DOHH2 (cell line): ENCODE measurements around the gene MUC5AC.

Source experiments
- H3F3A ChIP-seq: fragments of 200-600 bp; sonication (generic), shearing (Covaris generic); 2 replicates; pipeline ENCODE4 v1.6.0; 2016; ENCODE audit warnings: antibody characterized with exemption, mild to moderate bottlenecking; ENCODE audit not compliant: control insufficient read depth, insufficient read depth
- H3K27ac ChIP-seq: fragments of 200-600 bp; sonication (generic); 2 replicates; pipeline ENCODE4 v1.5.1; 2014; ENCODE audit warnings: low read depth, mild to moderate bottlenecking, low read length, moderate library complexity
- H3K27me3 ChIP-seq: fragments of 200-600 bp; sonication (generic); 2 replicates; pipeline ENCODE4 v1.6.1; 2014; ENCODE audit warnings: mild to moderate bottlenecking, low read length, mixed read lengths; ENCODE audit not compliant: control insufficient read depth
- H3K36me3 ChIP-seq: fragments of 200-600 bp; sonication (generic); 2 replicates; pipeline ENCODE4 v1.6.1; 2014; ENCODE audit warnings: mild to moderate bottlenecking, low read length, moderate library complexity, mixed read lengths; ENCODE audit not compliant: control insufficient read depth
- H3K4me1 ChIP-seq: fragments of 200-600 bp; sonication (generic); 2 replicates; pipeline ENCODE4 v1.6.1; 2014; ENCODE audit warnings: mild to moderate bottlenecking, low read length, mixed read lengths; ENCODE audit not compliant: control insufficient read depth
- H3K4me2 ChIP-seq: fragments of 200-600 bp; sonication (generic); 2 replicates; pipeline ENCODE4 v1.6.0; 2014; ENCODE audit warnings: mild to moderate bottlenecking, low read length, moderate library complexity
- H3K4me3 ChIP-seq: fragments of 200-600 bp; sonication (generic); 2 replicates; pipeline ENCODE4 v1.5.1; 2014; ENCODE audit warnings: mild to moderate bottlenecking, low read length, mixed read lengths
- H3K79me2 ChIP-seq: fragments of 200-600 bp; sonication (generic); 2 replicates; pipeline ENCODE4 v1.6.1; 2014; ENCODE audit warnings: mild to moderate bottlenecking, low read length, mixed read lengths; ENCODE audit not compliant: control insufficient read depth
- H3K9me2 ChIP-seq: fragments of 200-600 bp; sonication (generic); replicated peaks from 2 replicates; pipeline ENCODE4 v1.6.1; 2014; ENCODE audit warnings: mild to moderate bottlenecking, low read length, mixed read lengths; ENCODE audit not compliant: control insufficient read depth
- H3K9me3 ChIP-seq: fragments of 200-600 bp; sonication (generic); 2 replicates; pipeline ENCODE4 v1.6.1; 2014; ENCODE audit warnings: antibody characterized with exemption, low read length, mixed read lengths; ENCODE audit not compliant: control insufficient read depth, insufficient read depth
- H4K20me1 ChIP-seq: fragments of 200-600 bp; sonication (generic); 2 replicates; pipeline ENCODE4 v1.6.0; 2014; ENCODE audit warnings: low read depth, mild to moderate bottlenecking, antibody characterized with exemption, low read length, moderate library complexity; ENCODE audit not compliant: control insufficient read depth, insufficient read depth
- CTCF ChIP-seq: fragments of 200-600 bp; sonication (generic); IDR thresholded peaks from one replicate; pipeline ENCODE4 v1.5.1; 2014; ENCODE audit warnings: antibody characterized with exemption, mild to moderate bottlenecking, low read depth, low read length; ENCODE audit not compliant: poor library complexity, severe bottlenecking
- EZH2phosphoT487 ChIP-seq: fragments of 200-600 bp; sonication (generic); IDR thresholded peaks from 2 replicates; pipeline ENCODE4 v1.6.1; 2017; ENCODE audit warnings: borderline replicate concordance, mild to moderate bottlenecking, antibody characterized with exemption, low read length, moderate library complexity, mixed read lengths

Gene MUC5AC

DNA sequence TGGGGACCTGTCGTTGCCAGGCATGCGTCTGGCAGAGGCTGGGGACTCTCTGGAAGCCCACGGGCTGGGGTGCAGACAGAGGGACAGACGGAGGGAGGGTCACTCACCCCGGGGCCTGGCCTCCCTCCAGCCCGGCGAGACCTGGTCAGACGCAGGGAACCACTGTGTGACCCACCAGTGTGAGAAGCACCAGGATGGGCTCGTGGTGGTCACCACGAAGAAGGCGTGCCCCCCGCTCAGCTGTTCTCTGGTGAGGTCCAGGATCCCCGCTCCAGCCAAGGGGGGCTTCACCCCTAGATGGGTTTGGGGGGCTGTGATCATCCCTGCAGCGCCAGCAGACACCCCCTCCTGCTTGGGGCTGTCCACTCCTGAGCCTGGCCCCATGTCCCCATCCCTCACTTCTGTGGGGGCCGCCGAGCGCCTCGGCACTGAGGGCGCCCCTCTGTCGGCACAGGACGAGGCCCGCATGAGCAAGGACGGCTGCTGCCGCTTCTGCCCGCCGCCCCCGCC is 41.5 kb downstream of the MUC5AC start:
- H3K79me2 ChIP-seq, result no peaks in the 10 kb centered on the region
- H3K36me3 ChIP-seq, result no peaks in the 10 kb centered on the region

DNA sequence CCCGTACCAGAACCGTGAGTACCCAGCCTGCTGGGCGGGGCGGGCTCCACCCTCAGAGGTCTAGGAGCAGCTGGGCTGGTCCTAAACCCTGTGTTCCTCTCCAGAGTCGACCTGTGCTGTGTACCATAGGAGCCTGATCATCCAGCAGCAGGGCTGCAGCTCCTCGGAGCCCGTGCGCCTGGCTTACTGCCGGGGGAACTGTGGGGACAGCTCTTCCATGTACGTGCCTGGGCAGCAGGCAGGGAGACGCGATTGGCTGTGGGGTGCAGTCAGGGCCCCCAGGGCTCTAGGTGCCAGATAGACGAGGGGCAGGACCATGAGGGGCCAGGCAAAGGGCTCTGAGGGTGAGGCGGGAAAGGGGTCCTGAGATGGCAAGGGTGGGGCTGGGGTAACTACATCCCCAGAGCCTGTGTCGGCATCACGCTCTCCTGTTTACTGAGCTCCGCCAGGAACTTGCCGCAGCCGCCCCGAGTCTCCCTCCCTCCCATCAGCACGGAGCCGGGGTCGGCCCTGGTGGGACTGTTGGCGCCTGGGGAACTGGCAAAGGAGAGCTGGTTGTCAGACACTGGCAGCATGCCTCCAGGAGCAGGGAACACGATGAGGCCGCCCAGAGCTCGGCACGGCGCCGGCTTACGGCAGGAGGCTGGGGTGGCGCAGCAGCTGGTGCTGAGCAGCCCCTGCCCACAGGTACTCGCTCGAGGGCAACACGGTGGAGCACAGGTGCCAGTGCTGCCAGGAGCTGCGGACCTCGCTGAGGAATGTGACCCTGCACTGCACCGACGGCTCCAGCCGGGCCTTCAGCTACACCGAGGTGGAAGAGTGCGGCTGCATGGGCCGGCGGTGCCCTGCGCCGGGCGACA is 42.2 kb downstream of the MUC5AC start:
- Histone ChIP-seq H3K79me2 (no peaks in the 10 kb centered on the region), H3K27ac (no peak overlapping the region), H3K4me2 (no peak overlapping the region), H4K20me1 (no peaks in the 10 kb centered on the region), H3K4me1 (no peaks in the 10 kb centered on the region), H3K4me3 (no peak overlapping the region), H3K27me3 (no peaks in the 10 kb centered on the region), H3K9me3 (peaks cover 5% of the 10 kb centered on the region; the same call in 1 of the 2 replicates), H3F3A (no peaks in the 10 kb centered on the region), H3K36me3 (no peaks in the 10 kb centered on the region), H3K9me2 (no peaks in the 10 kb centered on the region)
- TF ChIP-seq EZH2phosphoT487 (no peak), CTCF (no peak)

More for the DNA sequence above, 41.5 kb downstream of the MUC5AC start:
- no peak for TF ChIP-seq EZH2phosphoT487
- no peak for TF ChIP-seq CTCF
- no peak overlapping the region for H3K27ac ChIP-seq
- no peaks in the 10 kb centered on the region for H3K9me2 ChIP-seq
- H3K4me2 ChIP-seq, result no peak overlapping the region
- H3K9me3 ChIP-seq, result peaks cover 8% of the 10 kb centered on the region; the same call in 1 of the 2 replicates
- H3F3A ChIP-seq, result no peaks in the 10 kb centered on the region
- H3K27me3 ChIP-seq, result no peaks in the 10 kb centered on the region
- H3K4me3 ChIP-seq, result no peak overlapping the region
- H3K4me1 ChIP-seq, result no peaks in the 10 kb centered on the region
- no peaks in the 10 kb centered on the region for H4K20me1 ChIP-seq

GRCh38 chr11:1200611-1201191 is 42.9 kb downstream of the MUC5AC start:
- Histone ChIP-seq H3K79me2 (no peaks in the 10 kb centered on the region), H3K4me1 (no peaks in the 10 kb centered on the region), H3K36me3 (no peaks in the 10 kb centered on the region), H3K9me2 (no peaks in the 10 kb centered on the region), H4K20me1 (no peaks in the 10 kb centered on the region), H3F3A (no peaks in the 10 kb centered on the region), H3K4me2 (no peak overlapping the region), H3K9me3 (peaks cover 3% of the 10 kb centered on the region; the same call in 1 of the 2 replicates), H3K27me3 (no peaks in the 10 kb centered on the region), H3K27ac (no peak overlapping the region), H3K4me3 (no peak overlapping the region)
- TF ChIP-seq EZH2phosphoT487 (no peak), CTCF (no peak)
